ENCODE data around the gene DLGAP4. TPM values are rescaled to one million over a fixed set of nuclear protein-coding genes. Genes with fewer than 3 reads are reported as not detected.

DLGAP4 gene
- polyA plus RNA-seq, 1 donor (not counting 4 experiments of a cell fraction or from before 2014, with no cell fraction given), result 9.6 TPM

DNA sequence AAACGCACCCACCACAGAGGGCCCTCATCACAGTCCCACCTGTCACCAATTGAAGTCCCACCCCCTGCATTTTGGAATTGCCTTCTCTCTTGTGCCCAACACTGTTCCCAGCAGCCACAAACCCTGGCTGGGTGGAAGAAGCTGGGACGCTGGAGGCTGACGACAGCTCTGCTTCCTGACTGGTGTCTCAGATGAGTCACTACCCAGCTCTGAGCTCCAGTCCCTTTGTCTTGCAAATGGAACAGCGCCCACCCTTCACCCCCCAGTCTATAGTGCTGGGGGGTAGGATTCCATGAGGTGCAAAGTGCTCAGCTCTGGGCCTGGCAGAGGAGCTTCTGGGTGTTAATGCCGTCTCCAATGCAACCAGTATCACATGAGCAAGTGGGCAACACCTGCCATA is 85.3 kb downstream of the DLGAP4 start:
- peaks cover 5% of the 10 kb centered on the region for H3K27me3 ChIP-seq (ENCODE audit: control insufficient read depth, extremely low read depth, insufficient read depth, low read length)
- no peaks in the 10 kb centered on the region for H3K9me1 ChIP-seq (ENCODE audit: control insufficient read depth, extremely low read depth, insufficient read depth, low read length)
- no peak overlapping the region for H3K4me2 ChIP-seq (ENCODE audit: control insufficient read depth, extremely low read depth, insufficient read depth, low read depth, low read length)
- no peak overlapping the region for H3K9ac ChIP-seq (ENCODE audit: control insufficient read depth, extremely low read depth, insufficient read depth, low read length)
- TF ChIP-seq CTCF (optimal IDR thresholded peaks at IDR 0.05 in 1 of 3, IDR thresholded peaks at IDR 0.05 in 1 of 3, conservative IDR thresholded peaks at IDR 0.05 in 1 of 3; ENCODE audit: extremely low read depth in 1 of 3, insufficient read depth in 2 of 3, low read length in 3 of 3) (no peak), EZH2 (IDR thresholded peaks at IDR 0.05; ENCODE audit: low read length) (no peak)
- DNase-seq (ENCODE audit: low read depth, low spot score), result no peak
- FAIRE-seq, result no peak
- H2AFZ ChIP-seq (ENCODE audit: control insufficient read depth, low read length), result no peak overlapping the region
- no peaks in the 10 kb centered on the region for H3K36me3 ChIP-seq (ENCODE audit: control insufficient read depth in 2 of 2, extremely low read depth in 1 of 2, insufficient read depth in 2 of 2, low read length in 2 of 2)
- H3K79me2 ChIP-seq (ENCODE audit: control insufficient read depth, insufficient read depth, low read length), result no peaks in the 10 kb centered on the region
- peaks cover 10% of the 10 kb centered on the region for H3K4me1 ChIP-seq (ENCODE audit: control insufficient read depth, extremely low read depth, insufficient read depth, low read length)
- H3K4me3 ChIP-seq (ENCODE audit: control insufficient read depth in 2 of 3, extremely low read depth in 1 of 3, insufficient read depth in 2 of 3, low read depth in 1 of 3, low read length in 3 of 3), result no peak overlapping the region
- H3K9me3 ChIP-seq (ENCODE audit: control insufficient read depth, low read depth, low read length), result no peaks in the 10 kb centered on the region
- no peak overlapping the region for H3K27ac ChIP-seq (ENCODE audit: control insufficient read depth, insufficient read depth, low read length)
- dilution Hi-C loops (cut with MboI; ENCODE audit: extremely low pct_ligation_motif_present, low sequenced_read_pairs), result no loop called here
- H4K20me1 ChIP-seq (ENCODE audit: control insufficient read depth, extremely low read depth, insufficient read depth, low read length), result no peaks in the 10 kb centered on the region

DNA sequence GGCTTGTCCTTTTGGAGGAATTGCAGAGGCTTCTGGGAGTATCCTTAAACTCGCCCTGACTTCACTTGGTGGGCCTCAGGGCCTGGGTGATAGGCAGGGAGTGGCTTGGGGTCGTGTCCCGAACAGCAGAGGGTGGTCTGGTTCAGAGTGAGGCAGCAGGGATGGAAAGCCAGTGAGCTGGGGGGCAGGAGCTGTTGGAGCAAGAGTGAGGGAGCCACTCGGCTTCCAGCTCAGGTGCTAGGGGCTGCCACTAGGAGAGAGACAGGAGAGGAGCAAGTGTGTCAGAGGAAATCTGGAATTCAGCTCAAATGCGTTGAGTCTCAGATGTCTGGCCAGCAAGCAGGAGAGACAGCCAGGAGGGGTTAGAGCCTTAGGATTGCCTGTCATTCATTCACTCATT is 85.8 kb downstream of the DLGAP4 start:
- Histone ChIP-seq H3K4me2 (ENCODE audit: control insufficient read depth, extremely low read depth, insufficient read depth, low read depth, low read length) (no peak overlapping the region), H3K4me3 (ENCODE audit: control insufficient read depth in 2 of 3, extremely low read depth in 1 of 3, insufficient read depth in 2 of 3, low read depth in 1 of 3, low read length in 3 of 3) (no peak overlapping the region), H3K36me3 (ENCODE audit: control insufficient read depth in 2 of 2, extremely low read depth in 1 of 2, insufficient read depth in 2 of 2, low read length in 2 of 2) (no peaks in the 10 kb centered on the region), H3K27me3 (ENCODE audit: control insufficient read depth, extremely low read depth, insufficient read depth, low read length) (peaks cover 5% of the 10 kb centered on the region), H3K9me3 (ENCODE audit: control insufficient read depth, low read depth, low read length) (no peaks in the 10 kb centered on the region), H3K4me1 (ENCODE audit: control insufficient read depth, extremely low read depth, insufficient read depth, low read length) (peaks cover 10% of the 10 kb centered on the region), H3K27ac (ENCODE audit: control insufficient read depth, insufficient read depth, low read length) (no peak overlapping the region), H4K20me1 (ENCODE audit: control insufficient read depth, extremely low read depth, insufficient read depth, low read length) (no peaks in the 10 kb centered on the region), H3K9ac (ENCODE audit: control insufficient read depth, extremely low read depth, insufficient read depth, low read length) (no peak overlapping the region), H2AFZ (ENCODE audit: control insufficient read depth, low read length) (no peak overlapping the region), H3K79me2 (ENCODE audit: control insufficient read depth, insufficient read depth, low read length) (no peaks in the 10 kb centered on the region), H3K9me1 (ENCODE audit: control insufficient read depth, extremely low read depth, insufficient read depth, low read length) (no peaks in the 10 kb centered on the region)
- dilution Hi-C loops (cut with MboI; ENCODE audit: extremely low pct_ligation_motif_present, low sequenced_read_pairs), result no loop called here
- DNase-seq (ENCODE audit: low read depth, low spot score) (no peak), FAIRE-seq (no peak)
- TF ChIP-seq EZH2 (IDR thresholded peaks at IDR 0.05; ENCODE audit: low read length) (no peak), CTCF (optimal IDR thresholded peaks at IDR 0.05 in 1 of 3, IDR thresholded peaks at IDR 0.05 in 1 of 3, conservative IDR thresholded peaks at IDR 0.05 in 1 of 3; ENCODE audit: extremely low read depth in 1 of 3, insufficient read depth in 2 of 3, low read length in 3 of 3) (no peak)
